Thoracic aorta (tissue), 2 donors: ENCODE data around the gene IL13RA2. TPM values are rescaled to one million over a fixed set of nuclear protein-coding genes. Genes with fewer than 3 reads are reported as not detected.

Experiments
- ATAC-seq: fragments of 150-250 bp; one replicate; pipeline ENCODE4 v1.8.0; 2017; ENCODE audit warnings: low read depth; ENCODE audit not compliant: insufficient number of reproducible peaks, low FRiP score
- DNase-seq: peaks from one replicate; pipeline ENCODE4 v3.0.0-alpha.2; 2020; ENCODE audit warnings: low spot score
- H3K27ac ChIP-seq, 2 donors: fragments of 200-600 bp; sonication (generic); 1 replicate in 1 of 2; 2 replicates in 1 of 2; pipeline ENCODE4 v1.5.1; 2016; ENCODE audit warnings: mild to moderate bottlenecking in 2 of 2, moderate library complexity in 2 of 2
- H3K27me3 ChIP-seq: fragments of 200-600 bp; sonication (generic); replicated peaks from 2 replicates; pipeline ENCODE4 v1.6.0; 2016; ENCODE audit warnings: mild to moderate bottlenecking; ENCODE audit not compliant: insufficient read depth
- H3K36me3 ChIP-seq: fragments of 200-600 bp; sonication (generic); one replicate; pipeline ENCODE4 v1.5.1; 2016
- H3K4me1 ChIP-seq, 2 donors: fragments of 200-600 bp; sonication (generic); 1 replicate in 1 of 2; 2 replicates in 1 of 2; pipeline versions ENCODE4 v1.5.1 to v1.6.0; 2016; ENCODE audit warnings: low read depth in 2 of 2, mild to moderate bottlenecking in 1 of 2; ENCODE audit not compliant: control insufficient read depth in 1 of 2
- H3K4me3 ChIP-seq: fragments of 200-600 bp; sonication (generic); 2 replicates; pipeline ENCODE4 v1.5.1; 2016; ENCODE audit warnings: mild to moderate bottlenecking
- H3K9me3 ChIP-seq: fragments of 200-600 bp; sonication (generic); 2 replicates; pipeline ENCODE4 v1.5.1; 2016
- CTCF ChIP-seq: fragments of 200-600 bp; sonication (generic); IDR thresholded peaks from one replicate; pipeline ENCODE4 v1.5.1; 2019; ENCODE audit warnings: antibody characterized with exemption
- total RNA-seq, 2 donors: library from RNA; depleted of rRNA; stranded (reverse); fragments of >200 nt; gene quantifications; one replicate each; pipeline versions ENCODE4 v1.1.0 to v1.2.3, GENCODE V29; 2016

The IL13RA2 gene
- total RNA-seq, 2 donors from 2014 or later, result 19.2 to 42.2 TPM

GRCh38 chrX:114959729-114960128 lies 57.7 kb downstream of the IL13RA2 start:
- Histone ChIP-seq H3K27ac (no peak overlapping the region), H3K4me3 (no peak overlapping the region), H3K4me1 (peaks cover 0 to 13% of the 10 kb centered on the region in 2 donors), H3K27me3 (no peaks in the 10 kb centered on the region), H3K9me3 (no peaks in the 10 kb centered on the region), H3K36me3 (no peaks in the 10 kb centered on the region)
- DNase-seq, result no peak
- TF ChIP-seq CTCF, result peak; percentile 40
- no peak for ATAC-seq

Other genes starting within 250 kb of the IL13RA2 start
- not detected for gene RBMXL3, start 171.8 kb upstream of the IL13RA2 start, total RNA-seq
- gene LRCH2, start 216.5 kb upstream of the IL13RA2 start, total RNA-seq, result 1 to 10 TPM; 5.4 to 9.9 TPM